ENCODE measurements around the gene LYPLA2. TPM values are rescaled to one million over a fixed set of nuclear protein-coding genes. Genes with fewer than 3 reads are reported as not detected.
"Not testable (repeated sequence)": the region's sequence is repeated elsewhere in the genome, so short reads cannot be mapped to it uniquely, and the experiment has no call there.

LYPLA2 gene
- total and polyA plus RNA-seq, 5 donors: 28.5 to 33.3 (median 32.4) TPM

DNA sequence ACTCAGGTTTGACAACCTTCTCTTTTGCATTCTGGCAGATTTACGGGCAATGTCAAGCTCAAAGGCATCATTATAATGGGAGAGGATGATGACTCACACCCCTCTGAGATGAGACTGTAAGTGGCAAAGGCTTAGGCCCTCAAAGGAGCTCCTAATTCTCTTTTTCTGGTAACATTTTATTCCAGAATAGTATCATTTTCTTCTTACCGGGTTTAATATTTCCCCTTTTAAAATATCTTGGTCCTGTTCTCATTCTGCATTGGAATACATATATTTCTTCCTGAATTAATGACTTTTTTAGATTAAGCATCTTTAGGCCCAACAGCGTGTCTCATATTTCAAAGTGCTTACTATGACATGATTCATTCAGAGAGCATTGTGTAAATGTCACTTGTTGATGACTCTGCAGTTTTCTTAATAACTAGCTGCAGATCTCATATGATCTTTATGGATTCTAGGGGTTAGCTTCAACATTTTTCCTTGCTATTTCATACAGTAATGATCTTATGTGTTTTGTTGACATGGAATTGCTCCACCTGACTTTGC lies 11.0 kb upstream of the LYPLA2 start:
- ATAC-seq (no peak), DNase-seq (no peak)
- Histone ChIP-seq H3K27me3 (ENCODE audit: control insufficient read depth, insufficient read depth) (no peaks in the 10 kb centered on the region), H3K27ac (ENCODE audit: low read length) (no peak overlapping the region), H3K4me3 (ENCODE audit: low read length) (no peak overlapping the region), H3K9me3 (ENCODE audit: control insufficient read depth, low read length) (no peaks in the 10 kb centered on the region), H3K4me1 (ENCODE audit: control insufficient read depth, insufficient read depth, low read length) (peaks cover 3% of the 10 kb centered on the region)
- WGBS: 78% methylated on average over 3 of the region's 3 CpGs
- intact Hi-C loops (cut with DNase I): loop anchor here in 2 of 4 donors (10.0 kb wide), 1 partner anchor 135 kb away; the partner anchor contains the start of gene CNR2 (in 2 of the 2)

DNA sequence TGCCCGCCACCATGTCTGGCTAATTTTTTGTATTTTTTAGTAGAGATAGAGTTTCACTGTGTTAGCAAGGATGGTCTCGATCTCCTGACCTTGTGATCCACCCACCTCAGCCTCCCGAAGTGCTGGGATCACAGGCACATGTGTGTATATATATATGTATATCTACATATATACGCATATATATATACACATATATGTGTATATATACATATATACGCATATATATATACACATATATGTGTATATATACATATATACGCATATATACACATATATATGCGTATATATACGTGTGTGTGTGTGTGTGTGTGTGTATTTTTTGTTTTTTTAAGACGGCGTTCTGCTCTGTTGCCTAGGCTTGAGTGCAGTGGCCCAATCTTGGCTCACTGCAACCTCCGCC lies 7.8 kb upstream of the LYPLA2 start:
- not testable (repeated sequence) for H3K27ac ChIP-seq (ENCODE audit: low read length)

DNA sequence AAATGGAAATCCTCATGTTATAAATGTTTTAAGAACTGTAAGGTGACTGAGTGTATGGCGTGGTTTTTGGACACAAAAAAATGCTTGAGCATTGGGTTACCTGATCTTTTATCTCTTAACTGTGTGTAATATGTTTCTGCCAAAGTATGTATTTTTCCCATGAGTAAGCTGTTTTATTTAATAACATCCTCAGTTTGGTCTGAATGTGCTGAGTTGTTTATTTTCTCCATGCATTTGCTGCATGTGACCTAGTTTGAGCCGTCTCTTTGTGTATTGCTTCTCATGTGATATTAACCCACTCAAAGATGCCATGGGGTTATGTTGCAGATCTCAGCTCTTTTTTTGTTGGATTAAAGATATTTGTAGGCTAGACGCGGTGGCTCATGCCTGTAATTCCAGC lies 6.1 kb upstream of the LYPLA2 start:
- Histone ChIP-seq H3K4me3 (ENCODE audit: low read length) (no peak overlapping the region), H3K9me3 (ENCODE audit: control insufficient read depth, low read length) (no peaks in the 10 kb centered on the region), H3K4me1 (ENCODE audit: control insufficient read depth, insufficient read depth, low read length) (no peaks in the 10 kb centered on the region), H3K27ac (ENCODE audit: low read length) (no peak overlapping the region), H3K27me3 (ENCODE audit: control insufficient read depth, insufficient read depth) (no peaks in the 10 kb centered on the region)
- intact Hi-C loops (cut with DNase I): no loop called here
- ATAC-seq (no peak), DNase-seq (no peak)
- 87% methylated on average over 4 of the region's 4 CpGs for WGBS

More for the DNA sequence above, 7.8 kb upstream of the LYPLA2 start:
- H3K4me1 ChIP-seq (ENCODE audit: control insufficient read depth, insufficient read depth, low read length); ATAC-seq; DNase-seq; H3K9me3 ChIP-seq (ENCODE audit: control insufficient read depth, low read length); H3K4me3 ChIP-seq (ENCODE audit: low read length); H3K27me3 ChIP-seq (ENCODE audit: control insufficient read depth, insufficient read depth); intact Hi-C loops (cut with DNase I): not testable (repeated sequence)
- 94% methylated on average over 11 of the region's 11 CpGs for WGBS

DNA sequence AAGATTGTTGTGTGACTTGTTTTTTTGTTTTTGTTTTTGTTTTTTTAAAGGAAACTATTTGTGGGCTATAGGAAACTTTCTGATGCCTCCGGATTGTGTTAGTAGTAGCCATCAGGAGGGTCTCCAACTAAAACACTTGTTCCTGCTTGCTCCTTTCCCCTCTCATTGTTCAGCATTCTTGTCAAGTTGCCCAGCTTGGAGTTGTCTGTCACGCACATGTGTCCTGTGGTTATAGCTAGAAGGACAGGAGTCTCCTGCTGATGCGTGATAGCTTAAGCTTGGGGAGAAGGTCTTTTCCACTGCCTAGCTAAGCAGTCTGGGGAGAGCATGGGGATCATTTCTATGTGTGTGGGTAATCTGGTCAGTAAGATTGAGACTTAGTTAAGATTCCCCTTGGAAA lies 3.2 kb upstream of the LYPLA2 start:
- Histone ChIP-seq H3K4me3 (ENCODE audit: low read length) (no peak overlapping the region), H3K27ac (ENCODE audit: low read length) (no peak overlapping the region), H3K4me1 (ENCODE audit: control insufficient read depth, insufficient read depth, low read length) (peaks cover 3% of the 10 kb centered on the region), H3K27me3 (ENCODE audit: control insufficient read depth, insufficient read depth) (no peaks in the 10 kb centered on the region), H3K9me3 (ENCODE audit: control insufficient read depth, low read length) (no peaks in the 10 kb centered on the region)
- ATAC-seq (no peak), DNase-seq (no peak)
- intact Hi-C loops (cut with DNase I): no loop called here
- WGBS: 85% methylated on average over 3 of the region's 3 CpGs

DNA sequence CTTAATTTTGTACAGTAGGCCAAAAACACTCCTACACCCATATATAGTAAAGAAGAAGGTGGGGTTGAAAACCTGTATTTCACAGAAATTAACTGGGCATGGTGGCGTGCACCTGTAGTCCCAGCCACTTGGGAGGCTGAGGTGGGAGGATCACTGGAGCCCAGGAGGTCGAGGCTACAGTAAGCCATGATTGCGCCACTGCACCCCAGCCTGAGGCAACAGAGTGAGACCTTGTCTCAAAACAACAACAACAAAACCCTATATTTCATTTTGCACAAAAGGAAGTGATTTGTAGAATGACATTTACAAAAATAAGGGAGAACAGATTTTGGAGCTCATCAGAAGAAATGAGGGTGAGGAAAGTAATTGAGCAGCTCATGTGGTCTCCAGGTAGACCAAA lies 2.2 kb upstream of the LYPLA2 start:
- intact Hi-C loops (cut with DNase I): no loop called here
- WGBS: 97% methylated on average over 3 of the region's 3 CpGs

DNA sequence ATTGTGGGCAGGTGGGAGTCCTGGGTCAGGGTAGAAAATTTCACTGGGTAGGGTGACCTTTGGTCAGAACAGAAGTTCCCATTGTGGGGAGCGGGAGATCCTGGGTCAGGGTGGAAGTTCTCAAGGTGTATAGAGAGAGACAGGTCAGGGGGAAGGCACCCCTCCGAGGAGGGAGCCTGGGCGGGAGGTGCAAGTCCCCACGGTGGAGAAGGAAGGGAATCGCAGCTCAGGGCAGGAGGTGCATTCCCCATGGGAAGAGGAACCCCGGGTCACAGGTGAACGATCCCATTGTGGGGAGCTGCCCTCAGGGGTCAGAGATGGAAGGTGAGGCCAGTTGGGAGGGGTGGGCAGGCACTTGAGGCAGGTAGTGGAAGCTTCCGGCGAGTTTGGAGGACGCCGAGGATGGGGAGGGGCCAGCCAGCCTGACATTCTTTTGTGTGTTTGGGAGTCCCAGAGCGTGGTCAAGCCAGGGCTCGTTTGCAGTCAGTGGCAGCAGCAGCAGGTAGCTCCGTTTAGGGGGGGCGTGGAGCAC lies 637 bp downstream of the LYPLA2 start:
- no peaks in the 10 kb centered on the region for H3K9me3 ChIP-seq (ENCODE audit: control insufficient read depth, low read length)
- no peak overlapping the region for H3K27ac ChIP-seq (ENCODE audit: low read length)
- peak overlapping the region; percentile 82 for H3K4me3 ChIP-seq (ENCODE audit: low read length)
- DNase-seq (peak in 2 of 3 donors; percentile 42 to 58), ATAC-seq (peak; percentile 2 to 6)
- 1% methylated on average over 15 of the region's 15 CpGs for WGBS
- intact Hi-C loops (cut with DNase I): no loop called here
- peaks cover 3% of the 10 kb centered on the region for H3K4me1 ChIP-seq (ENCODE audit: control insufficient read depth, insufficient read depth, low read length)
- H3K27me3 ChIP-seq (ENCODE audit: control insufficient read depth, insufficient read depth): no peaks in the 10 kb centered on the region

More for the DNA sequence above, 2.2 kb upstream of the LYPLA2 start:
- Histone ChIP-seq H3K4me3 (ENCODE audit: low read length) (no peak overlapping the region), H3K27ac (ENCODE audit: low read length) (no peak overlapping the region), H3K9me3 (ENCODE audit: control insufficient read depth, low read length) (no peaks in the 10 kb centered on the region), H3K27me3 (ENCODE audit: control insufficient read depth, insufficient read depth) (no peaks in the 10 kb centered on the region), H3K4me1 (ENCODE audit: control insufficient read depth, insufficient read depth, low read length) (peaks cover 3% of the 10 kb centered on the region)
- DNase-seq: no peak
- no peak for ATAC-seq

DNA sequence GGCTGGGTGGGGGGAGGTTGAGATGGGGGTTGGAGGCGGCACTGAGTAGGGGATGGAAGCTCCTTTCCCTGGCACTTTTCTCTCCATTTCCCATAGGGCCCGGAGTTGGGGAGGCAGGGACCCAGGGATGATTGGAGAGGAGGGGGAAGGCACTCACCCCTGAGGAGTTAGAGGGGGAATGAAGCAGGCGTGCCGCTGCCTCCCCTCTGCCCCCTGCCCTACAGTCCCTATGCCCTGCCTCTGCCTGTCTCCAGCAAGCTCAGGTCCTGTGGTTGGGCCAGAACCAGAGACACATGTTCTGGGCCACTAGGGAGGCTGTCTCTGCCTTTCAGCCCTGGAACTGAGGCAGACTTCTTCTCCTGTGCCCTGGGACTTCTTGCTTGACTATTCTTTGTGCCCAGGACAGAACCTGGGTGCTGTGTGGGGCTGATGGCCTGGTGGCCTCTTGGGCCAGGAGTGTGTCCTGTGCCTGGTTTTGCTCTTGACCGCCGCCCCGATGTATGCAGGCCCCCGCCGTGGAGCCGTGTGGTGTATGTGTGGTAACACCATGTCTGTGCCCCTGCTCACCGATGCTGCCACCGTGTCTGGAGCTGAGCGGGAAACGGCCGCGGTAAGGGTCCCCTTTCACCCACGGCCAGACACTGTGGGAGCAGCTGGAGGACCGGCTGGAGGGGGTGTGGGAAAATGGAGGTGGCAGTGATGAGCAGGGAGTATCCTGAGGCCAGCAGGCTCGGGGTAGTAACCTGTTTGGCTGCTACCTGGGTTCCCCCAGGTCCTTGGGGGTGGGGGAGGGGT lies 1.4 kb downstream of the LYPLA2 start:
- H3K4me3 ChIP-seq (ENCODE audit: low read length): peak overlapping the region; percentile 82

DNA sequence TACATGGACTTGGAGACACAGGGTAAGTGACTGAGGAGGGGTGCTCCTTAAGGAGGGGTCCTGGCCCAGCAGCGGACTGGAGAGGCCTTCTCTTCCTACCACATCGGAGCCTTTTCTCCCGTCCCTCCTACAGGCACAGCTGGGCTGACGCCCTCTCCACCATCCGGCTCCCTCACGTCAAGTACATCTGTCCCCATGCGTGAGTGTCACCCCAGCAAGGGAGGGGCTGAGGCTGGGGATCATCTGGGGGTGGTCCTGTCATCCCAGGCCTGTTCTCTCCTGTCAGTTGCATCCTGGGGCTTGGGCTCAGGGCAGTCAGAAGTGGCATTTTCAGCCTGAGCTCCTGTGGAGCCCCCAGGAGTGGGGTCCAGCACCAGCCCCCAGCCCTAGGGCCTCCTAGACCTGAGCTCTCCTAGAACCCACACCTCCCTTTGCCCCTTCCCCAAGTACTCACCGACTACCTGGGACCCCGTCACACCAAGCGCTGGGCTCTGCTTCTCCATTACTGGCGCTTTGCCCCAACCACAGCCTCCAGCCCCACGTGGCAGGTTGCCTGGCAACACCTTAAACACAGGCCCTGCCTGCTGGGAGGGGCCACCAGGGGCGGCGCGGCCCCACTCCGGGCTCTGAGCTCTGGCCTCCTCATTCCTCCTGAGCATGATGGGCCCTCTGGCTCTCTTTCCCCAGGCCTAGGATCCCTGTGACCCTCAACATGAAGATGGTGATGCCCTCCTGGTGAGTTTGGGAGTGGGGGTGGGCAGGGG lies 2.3 kb downstream of the LYPLA2 start:
- intact Hi-C loops (cut with DNase I): no loop called here
- H3K4me3 ChIP-seq (ENCODE audit: low read length): no peak overlapping the region
- H3K9me3 ChIP-seq (ENCODE audit: control insufficient read depth, low read length): no peaks in the 10 kb centered on the region
- peak; percentile 52 to 74 (median 67) for DNase-seq
- WGBS: 55% methylated on average over 16 of the region's 16 CpGs
- ATAC-seq: no peak
- no peak overlapping the region for H3K27ac ChIP-seq (ENCODE audit: low read length)
- H3K4me1 ChIP-seq (ENCODE audit: control insufficient read depth, insufficient read depth, low read length): peaks cover 3% of the 10 kb centered on the region
- no peaks in the 10 kb centered on the region for H3K27me3 ChIP-seq (ENCODE audit: control insufficient read depth, insufficient read depth)

More for the DNA sequence above, 1.4 kb downstream of the LYPLA2 start:
- intact Hi-C loops (cut with DNase I): no loop called here
- WGBS: 65% methylated on average over 19 of the region's 19 CpGs
- DNase-seq (no peak), ATAC-seq (no peak)
- no peaks in the 10 kb centered on the region for H3K27me3 ChIP-seq (ENCODE audit: control insufficient read depth, insufficient read depth)
- peaks cover 3% of the 10 kb centered on the region for H3K4me1 ChIP-seq (ENCODE audit: control insufficient read depth, insufficient read depth, low read length)
- no peaks in the 10 kb centered on the region for H3K9me3 ChIP-seq (ENCODE audit: control insufficient read depth, low read length)
- no peak overlapping the region for H3K27ac ChIP-seq (ENCODE audit: low read length)

DNA sequence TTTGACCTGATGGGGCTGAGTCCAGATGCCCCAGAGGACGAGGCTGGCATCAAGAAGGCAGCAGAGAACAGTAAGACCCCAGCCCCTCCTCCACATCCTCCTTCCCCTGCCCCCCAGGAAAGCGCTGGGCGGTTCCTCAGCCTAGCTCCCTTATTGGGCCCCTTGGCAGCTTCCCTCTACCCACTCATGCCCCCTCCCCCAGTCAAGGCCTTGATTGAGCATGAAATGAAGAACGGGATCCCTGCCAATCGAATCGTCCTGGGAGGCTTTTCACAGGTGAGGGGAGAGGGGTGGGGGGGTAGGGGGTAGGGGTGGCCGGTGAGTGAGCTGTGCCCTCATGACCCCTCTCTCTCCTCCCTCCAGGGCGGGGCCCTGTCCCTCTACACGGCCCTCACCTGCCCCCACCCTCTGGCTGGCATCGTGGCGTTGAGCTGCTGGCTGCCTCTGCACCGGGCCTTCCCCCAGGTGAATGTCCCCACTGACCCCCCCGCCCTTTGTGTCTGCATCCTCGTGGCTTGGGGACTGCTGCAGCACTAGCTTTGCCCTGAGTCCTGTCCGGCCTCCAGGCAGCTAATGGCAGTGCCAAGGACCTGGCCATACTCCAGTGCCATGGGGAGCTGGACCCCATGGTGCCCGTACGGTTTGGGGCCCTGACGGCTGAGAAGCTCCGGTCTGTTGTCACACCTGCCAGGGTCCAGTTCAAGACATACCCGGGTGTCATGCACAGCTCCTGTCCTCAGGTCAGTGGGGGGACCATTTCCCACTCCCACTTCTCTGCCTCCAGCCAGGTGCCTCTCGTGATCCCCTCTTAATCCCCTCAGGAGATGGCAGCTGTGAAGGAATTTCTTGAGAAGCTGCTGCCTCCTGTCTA lies 3.2 kb downstream of the LYPLA2 start:
- DNase-seq (no peak), ATAC-seq (no peak)
- 74% methylated on average over 21 of the region's 21 CpGs for WGBS
- H3K4me1 ChIP-seq (ENCODE audit: control insufficient read depth, insufficient read depth, low read length): peaks cover 3% of the 10 kb centered on the region
- intact Hi-C loops (cut with DNase I): no loop called here
- H3K27ac ChIP-seq (ENCODE audit: low read length): no peak overlapping the region
- H3K9me3 ChIP-seq (ENCODE audit: control insufficient read depth, low read length): no peaks in the 10 kb centered on the region
- H3K4me3 ChIP-seq (ENCODE audit: low read length): no peak overlapping the region
- no peaks in the 10 kb centered on the region for H3K27me3 ChIP-seq (ENCODE audit: control insufficient read depth, insufficient read depth)

DNA sequence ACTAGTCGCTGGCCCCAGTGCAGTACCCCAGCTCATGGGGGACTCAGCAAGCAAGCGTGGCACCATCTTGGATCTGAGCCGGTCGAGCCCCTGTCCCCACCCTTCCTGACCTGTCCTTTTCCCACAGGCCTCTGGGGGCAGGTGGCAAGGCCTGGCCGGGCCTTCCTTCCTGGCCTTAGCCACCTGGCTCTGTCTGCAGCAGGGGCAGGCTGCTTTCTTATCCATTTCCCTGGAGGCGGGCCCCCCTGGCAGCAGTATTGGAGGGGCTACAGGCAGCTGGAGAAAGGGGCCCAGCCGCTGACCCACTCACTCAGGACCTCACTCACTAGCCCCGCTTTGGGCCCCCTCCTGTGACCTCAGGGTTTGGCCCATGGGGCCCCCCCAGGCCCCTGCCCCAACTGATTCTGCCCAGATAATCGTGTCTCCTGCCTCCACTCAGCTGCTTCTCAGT lies 3.8 kb downstream of the LYPLA2 start:
- H3K4me3 ChIP-seq (ENCODE audit: low read length); ATAC-seq; H3K4me1 ChIP-seq (ENCODE audit: control insufficient read depth, insufficient read depth, low read length); H3K27ac ChIP-seq (ENCODE audit: low read length); intact Hi-C loops (cut with DNase I); DNase-seq; H3K27me3 ChIP-seq (ENCODE audit: control insufficient read depth, insufficient read depth); H3K9me3 ChIP-seq (ENCODE audit: control insufficient read depth, low read length): not testable (repeated sequence)
- 79% methylated on average over 9 of the region's 9 CpGs for WGBS

Measured in right cardiac atrium (tissue), 5 donors.